Lung (tissue), 12 donors: ENCODE data around the gene TTC34. TPM values are rescaled to one million over a fixed set of nuclear protein-coding genes. Genes with fewer than 3 reads are reported as not detected.

Experiments used
- ATAC-seq: fragments of 200-7000 bp; cut with Tn5 transposase; one replicate; pipeline ENCODE4 v1.9.1; 2020; ENCODE audit warnings: moderate number of reproducible peaks; ENCODE audit not compliant: insufficient read depth, low FRiP score
- DNase-seq, 3 donors: peaks; one replicate each; pipeline ENCODE4 v3.0.0-alpha.2; 2013 to 2017
- H3K27ac ChIP-seq, 2 donors: one replicate each; pipeline ENCODE4 v1.5.1; 2013; ENCODE audit warnings: mild to moderate bottlenecking in 2 of 2, moderate library complexity in 2 of 2, control low read depth in 1 of 2, inconsistent platforms in 1 of 2, low read depth in 1 of 2, low read length in 1 of 2
- H3K27me3 ChIP-seq, 3 donors: one replicate each; pipeline ENCODE4 v1.5.1; 2013; ENCODE audit warnings: low read length in 2 of 3; ENCODE audit not compliant: control insufficient read depth in 3 of 3, insufficient read depth in 3 of 3
- H3K36me3 ChIP-seq, 4 donors: one replicate each; pipeline ENCODE4 v1.5.1; 2013; ENCODE audit warnings: low read length in 4 of 4, mild to moderate bottlenecking in 1 of 4, moderate library complexity in 1 of 4; ENCODE audit not compliant: control insufficient read depth in 4 of 4, insufficient read depth in 4 of 4
- H3K4me1 ChIP-seq, 5 donors: one replicate each; pipeline ENCODE4 v1.5.1; 2013; ENCODE audit warnings: low read length in 5 of 5, mild to moderate bottlenecking in 2 of 5, moderate library complexity in 1 of 5; ENCODE audit not compliant: control insufficient read depth in 5 of 5, insufficient read depth in 5 of 5
- H3K4me3 ChIP-seq: one replicate; pipeline ENCODE4 v1.5.1; 2013; ENCODE audit warnings: mild to moderate bottlenecking, control low read depth, moderate library complexity
- H3K9ac ChIP-seq, 2 donors: one replicate each; pipeline ENCODE4 v1.5.1; 2013; ENCODE audit warnings: low read length in 2 of 2, control low read depth in 1 of 2; ENCODE audit not compliant: insufficient read depth in 1 of 2
- H3K9me3 ChIP-seq, 4 donors: one replicate each; pipeline ENCODE4 v1.5.1; 2013; ENCODE audit warnings: low read length in 3 of 4, mild to moderate bottlenecking in 1 of 4, moderate library complexity in 1 of 4; ENCODE audit not compliant: control insufficient read depth in 4 of 4, insufficient read depth in 3 of 4
- CTCF ChIP-seq: IDR thresholded peaks from 2 replicates; pipeline ENCODE4 v1.5.1; 2012; ENCODE audit warnings: mild to moderate bottlenecking; ENCODE audit errors: control extremely low read depth, extremely low read depth
- WGBS, 2 donors: extraction: QIAGEN DNeasy Blood & Tissue Kit; methylation state at CpG; one replicate each; pipeline ENCODE4 v1.1.7; 2013; 5-methylcytosine and 5-hydroxymethylcytosine counted together
- polyA plus RNA-seq, 2 donors: library from polyadenylated mRNA; stranded (reverse); fragments of 200-250 nt; gene quantifications; one replicate each; pipeline ENCODE4 v1.2.1, GENCODE V29; 2013
- total RNA-seq, 2 donors: library from RNA; depleted of rRNA in 1 of 2; stranded (reverse); fragments of >200 nt in 1 of 2; gene quantifications; one replicate each; pipeline ENCODE4 v1.2.1, GENCODE V29; 2014 to 2021
- donor health status: control.
- donor health status: control.
- donor health status: Bipolar disorder and iron deficiency.
- donor health status: healthy.
- donor health status: DM: yes; HTN: yes; CAD: no.

The TTC34 gene
- total and polyA plus RNA-seq, 4 donors, result 0.30 to 3.3 (median 0.75) TPM

DNA sequence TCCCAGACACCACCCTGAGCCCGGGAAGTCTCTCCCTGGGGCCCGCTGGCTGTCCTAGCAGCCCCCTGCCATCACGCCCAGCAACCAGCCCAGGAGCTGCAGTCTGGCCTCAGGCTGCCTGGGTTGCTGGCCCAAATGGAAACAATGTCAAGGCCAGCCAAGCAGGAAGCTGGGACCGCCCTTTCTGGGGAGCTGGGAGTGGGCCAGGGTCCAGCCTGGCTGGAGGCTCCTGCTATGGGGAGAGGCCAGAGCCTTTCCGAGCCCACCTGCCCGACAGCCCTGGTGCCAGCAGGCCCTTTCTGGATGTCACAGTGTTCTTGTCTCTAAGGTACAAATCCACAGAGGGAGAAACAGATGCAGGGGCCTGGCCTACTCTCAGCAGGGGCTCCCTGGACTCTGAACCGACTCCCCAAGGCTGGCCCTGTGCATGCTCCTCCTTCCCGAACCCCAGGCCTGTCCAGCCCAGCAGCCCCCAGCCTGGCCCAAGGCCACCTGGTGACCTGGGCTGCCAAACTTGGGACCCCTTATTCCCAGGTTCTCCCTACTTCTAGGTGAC lies 167.5 kb downstream of the TTC34 start:
- Histone ChIP-seq H3K4me3 (no peak overlapping the region), H3K27me3 (peaks cover 3 to 24% (median 16%) of the 10 kb centered on the region in 3 donors), H3K4me1 (peaks cover 0 to 13% (median 3%) of the 10 kb centered on the region in 5 donors), H3K9me3 (peaks cover 0 to 20% (median 2%) of the 10 kb centered on the region in 4 donors), H3K27ac (no peak overlapping the region), H3K9ac (no peak overlapping the region), H3K36me3 (no peaks in the 10 kb centered on the region)
- DNase-seq (peak in 2 of 3 donors; percentile 15 to 47), ATAC-seq (no peak)
- WGBS, 2 donors, result 58 to 73% methylated on average over 8 of the region's 8 CpGs
- TF ChIP-seq CTCF, result no peak

DNA sequence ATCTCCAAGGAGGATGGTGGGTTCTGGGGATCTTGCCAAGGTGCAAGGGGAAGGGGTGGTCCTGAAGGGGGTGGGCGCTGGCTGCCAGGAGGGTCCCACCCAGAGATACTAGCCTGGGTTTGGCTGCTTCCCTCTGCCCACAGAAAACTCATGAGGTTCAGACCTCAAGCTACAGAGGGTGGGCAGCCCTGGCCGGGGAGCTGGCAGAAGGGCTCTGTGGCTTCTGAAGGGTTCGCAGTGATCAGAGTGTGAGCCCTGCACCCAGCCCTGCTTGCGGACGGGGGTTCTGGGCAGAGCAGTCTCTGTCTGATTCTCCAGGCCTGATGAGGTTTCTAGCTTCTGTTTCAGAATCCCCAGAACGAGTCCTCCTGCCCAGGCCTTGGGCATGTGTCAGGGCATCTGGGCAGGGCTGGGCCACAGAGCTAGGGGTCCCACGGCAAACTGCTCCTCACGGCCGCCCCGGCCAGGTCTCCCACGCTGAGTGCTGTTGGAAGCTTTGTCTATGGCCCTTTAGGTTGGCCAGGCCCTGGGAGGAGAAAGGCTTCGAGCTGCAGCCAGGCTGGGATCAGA lies 168.0 kb downstream of the TTC34 start:
- no peak for TF ChIP-seq CTCF
- no peak for ATAC-seq
- no peak overlapping the region for H3K4me3 ChIP-seq
- H3K36me3 ChIP-seq, result no peaks in the 10 kb centered on the region
- peaks cover 0 to 20% (median 2%) of the 10 kb centered on the region in 4 donors for H3K9me3 ChIP-seq
- DNase-seq, result no peak
- peak overlapping the region in 1 of 2 donors; percentile 11 for H3K9ac ChIP-seq
- 81 to 86% methylated on average over 12 of the region's 12 CpGs for WGBS, 2 donors
- H3K4me1 ChIP-seq, result peaks cover 0 to 13% (median 3%) of the 10 kb centered on the region in 5 donors
- H3K27me3 ChIP-seq, result peaks cover 3 to 27% (median 16%) of the 10 kb centered on the region in 3 donors
- H3K27ac ChIP-seq, result no peak overlapping the region

DNA sequence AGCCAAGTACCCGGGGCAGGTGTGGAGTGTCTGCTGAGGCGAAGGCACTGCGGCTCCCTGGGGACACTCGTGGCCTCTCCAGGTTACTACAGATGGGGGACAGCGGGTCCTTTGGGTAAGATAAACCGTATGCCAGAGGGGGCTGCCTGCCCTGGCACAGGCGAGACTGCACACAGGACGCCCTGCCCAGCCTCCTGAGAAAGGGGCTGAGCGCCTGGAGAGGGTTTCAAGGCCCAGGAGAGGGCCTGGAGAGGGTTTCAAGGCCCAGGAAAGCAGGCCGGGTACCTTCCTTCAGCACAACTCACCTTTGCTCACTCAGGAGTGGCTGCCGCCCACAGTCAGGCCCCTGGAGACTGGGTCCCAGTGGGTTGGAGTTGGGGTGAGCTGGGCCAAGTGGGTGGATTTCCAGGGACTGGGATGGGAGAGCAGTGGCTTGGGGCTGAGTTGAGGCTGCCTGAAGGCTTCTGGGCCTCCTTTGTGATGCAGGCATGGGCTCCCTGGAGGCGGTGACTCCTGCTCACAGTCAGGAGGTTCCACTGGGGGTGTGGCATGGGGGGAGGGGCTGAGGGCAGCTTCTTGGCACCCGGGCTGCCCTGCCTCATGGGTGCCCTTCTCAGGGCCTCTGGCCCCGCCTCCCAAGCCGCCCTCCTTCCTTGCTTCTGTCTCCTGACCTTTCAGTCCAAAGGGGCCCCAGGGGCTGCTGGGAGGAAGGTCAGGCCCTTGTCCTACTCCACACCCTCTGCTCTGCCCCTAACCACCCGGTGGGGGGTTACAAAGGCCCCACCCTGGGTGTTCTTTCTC lies 168.7 kb downstream of the TTC34 start, which contains the start of gene MMEL1:
MMEL1 (minus strand) TSS at position 456 of the 801 bp plus-strand sequence. CDS start 3,532 bp downstream, outside the sequence.
- Histone ChIP-seq H3K27me3 (peaks cover 3 to 34% (median 22%) of the 10 kb centered on the region in 3 donors), H3K36me3 (no peaks in the 10 kb centered on the region), H3K9me3 (peaks cover 0 to 24% (median 2%) of the 10 kb centered on the region in 4 donors), H3K27ac (no peak within 1 kb of the TSS), H3K9ac (peak within 1 kb of the TSS in 1 of 2 donors; percentile 11), H3K4me1 (peaks cover 0 to 13% (median 4%) of the 10 kb centered on the region in 5 donors), H3K4me3 (no peak within 1 kb of the TSS)
- TF ChIP-seq CTCF, result no peak
- no peak for DNase-seq
- 67 to 80% methylated on average over 14 to 16 of the region's 16 CpGs for WGBS, 2 donors
- ATAC-seq, result no peak
